NCI-H2196 treated with DMSO at 0.1 percent for 48 hours (cell line): ENCODE data around the gene CNOT6.

ENCODE experiments used
- DNase-seq: peaks from one replicate; lab custom pipeline; 2025; ENCODE audit not compliant: unreplicated experiment; lab: John Stamatoyannopoulos, UW

CNOT6 gene

GRCh38 chr5:180613814-180614188, 119.6 kb downstream of the CNOT6 start:
- DNase-seq = no peak

GRCh38 chr5:180618487-180618828, 124.3 kb downstream of the CNOT6 start:
- DNase-seq = no peak

- no peak for DNase-seq
Observed at GRCh38 chr5:180618829-180619562, 124.8 kb downstream of the CNOT6 start.

- DNase-seq = no peak
Observed at GRCh38 chr5:180619563-180619915, 125.4 kb downstream of the CNOT6 start.

- DNase-seq = no peak
Observed at GRCh38 chr5:180620014-180620413, 125.8 kb downstream of the CNOT6 start.

- DNase-seq = no peak
Observed at GRCh38 chr5:180621311-180621710, 127.1 kb downstream of the CNOT6 start.

GRCh38 chr5:180622910-180623309, 128.7 kb downstream of the CNOT6 start:
- no peak for DNase-seq

GRCh38 chr5:180623411-180623834, 129.2 kb downstream of the CNOT6 start:
- no peak for DNase-seq

- DNase-seq = no peak
Observed at GRCh38 chr5:180623844-180624243, 129.7 kb downstream of the CNOT6 start.

- DNase-seq = no peak
Observed at GRCh38 chr5:180624587-180624986, 130.4 kb downstream of the CNOT6 start.

GRCh38 chr5:180625125-180625790, 131.1 kb downstream of the CNOT6 start:
- DNase-seq = no peak

- no peak for DNase-seq
Observed at GRCh38 chr5:180625791-180626660, 131.8 kb downstream of the CNOT6 start.

- DNase-seq = no peak
Observed at GRCh38 chr5:180626661-180627385, 132.6 kb downstream of the CNOT6 start.

GRCh38 chr5:180627386-180628120, 133.4 kb downstream of the CNOT6 start:
- no peak for DNase-seq
